Measurements from ENCODE around the gene CEACAM16.
A peak's percentile ranks its signal among the peaks of the same experiment; 100 is the strongest.

Gene CEACAM16

DNA sequence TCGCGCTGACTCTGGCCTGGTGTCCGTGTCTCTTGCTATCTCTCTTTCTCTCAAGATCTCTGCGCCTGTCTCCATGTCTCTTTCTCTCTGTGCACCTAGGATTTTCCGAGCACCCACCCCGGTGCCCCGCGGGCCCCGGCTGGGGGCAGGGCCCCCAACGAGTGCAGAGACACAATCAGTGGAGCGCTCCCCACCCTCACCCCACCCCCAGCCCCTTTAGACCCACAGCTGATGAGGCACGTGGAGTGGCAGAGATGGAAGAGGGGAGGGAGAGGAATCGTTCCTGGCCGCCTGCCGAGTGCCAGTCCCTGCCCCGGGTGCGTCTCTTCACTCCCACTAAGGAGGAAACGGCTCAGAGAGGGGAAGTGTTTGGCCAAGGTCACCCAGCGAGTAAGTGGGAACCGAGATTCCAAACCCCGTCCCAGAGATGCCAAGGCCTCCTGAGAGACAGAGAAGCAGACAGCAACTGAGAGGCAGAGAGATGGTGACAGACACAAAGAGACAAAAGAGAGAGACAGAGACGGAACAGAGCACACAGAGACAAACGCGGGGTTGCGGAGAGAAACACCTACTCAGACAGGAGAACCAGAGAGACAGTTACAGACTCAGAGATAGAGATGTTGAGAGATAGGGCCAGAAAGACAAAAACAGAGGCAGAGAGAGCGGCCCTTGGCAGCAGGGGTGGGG is 48.9 kb downstream of the CEACAM16 start:
- no peak for DNase-seq

DNA sequence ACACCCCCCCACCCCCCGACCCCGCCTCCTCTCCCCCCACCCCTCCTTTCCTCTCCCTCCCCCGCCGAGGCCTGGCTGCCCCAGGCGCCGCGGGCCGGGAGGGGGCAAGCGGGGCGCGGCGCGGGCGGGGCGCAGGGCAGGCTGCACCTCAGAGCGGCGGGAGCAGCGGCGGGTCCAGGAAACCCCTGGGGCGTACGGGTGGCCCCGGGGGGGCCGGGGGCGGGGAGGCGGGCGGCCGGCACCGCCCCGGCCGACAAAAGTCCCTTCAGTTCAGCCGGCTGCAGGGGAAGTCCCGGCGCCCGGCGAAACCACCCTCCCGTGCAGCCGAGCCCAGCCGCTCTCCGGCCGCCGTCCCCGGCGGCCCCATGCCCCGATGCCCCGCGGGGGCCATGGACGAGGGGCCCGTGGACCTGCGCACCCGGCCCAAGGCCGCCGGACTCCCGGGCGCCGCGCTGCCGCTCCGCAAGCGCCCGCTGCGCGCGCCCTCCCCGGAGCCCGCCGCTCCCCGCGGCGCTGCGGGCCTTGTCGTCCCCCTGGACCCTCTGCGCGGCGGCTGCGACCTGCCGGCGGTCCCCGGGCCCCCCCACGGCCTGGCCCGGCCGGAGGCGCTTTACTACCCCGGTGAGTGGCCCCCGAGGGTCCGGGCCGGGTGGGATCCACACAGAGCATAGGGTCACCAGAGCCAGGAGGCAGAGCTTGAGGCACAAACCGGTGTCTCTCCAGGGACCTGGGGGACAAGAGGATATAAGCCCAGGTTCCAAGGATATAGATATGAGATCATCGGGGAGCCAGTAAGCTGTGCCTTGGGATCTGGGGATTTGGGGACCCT is 49.7 kb downstream of the CEACAM16 start, which contains the start of gene BCL3:
Gene BCL3, plus strand, starts transcription at position 283 of the 829 bp plus-strand sequence. Its CDS starts 83 bp downstream, at position 366.
- DNase-seq = peak; percentile 80

DNA sequence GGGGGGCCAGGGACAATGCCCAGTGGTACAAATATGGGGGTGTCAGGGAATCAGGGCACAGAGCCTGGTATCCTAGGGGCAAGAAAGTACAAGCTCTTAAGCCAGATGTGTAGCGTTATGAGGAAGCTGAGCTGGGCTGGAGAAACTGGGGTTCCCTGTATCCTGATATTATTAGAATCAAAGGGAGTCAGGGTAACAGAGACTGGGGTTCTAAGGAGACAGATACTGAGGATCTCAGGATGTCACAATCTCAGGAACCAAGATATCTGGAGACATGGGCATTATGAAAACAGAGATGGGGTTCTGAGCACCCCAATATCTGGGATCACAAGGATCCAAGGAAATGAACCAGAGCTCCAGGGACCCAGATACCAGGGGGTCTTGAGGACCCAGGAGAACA is 50.3 kb downstream of the CEACAM16 start:
- no peak for DNase-seq

DNA sequence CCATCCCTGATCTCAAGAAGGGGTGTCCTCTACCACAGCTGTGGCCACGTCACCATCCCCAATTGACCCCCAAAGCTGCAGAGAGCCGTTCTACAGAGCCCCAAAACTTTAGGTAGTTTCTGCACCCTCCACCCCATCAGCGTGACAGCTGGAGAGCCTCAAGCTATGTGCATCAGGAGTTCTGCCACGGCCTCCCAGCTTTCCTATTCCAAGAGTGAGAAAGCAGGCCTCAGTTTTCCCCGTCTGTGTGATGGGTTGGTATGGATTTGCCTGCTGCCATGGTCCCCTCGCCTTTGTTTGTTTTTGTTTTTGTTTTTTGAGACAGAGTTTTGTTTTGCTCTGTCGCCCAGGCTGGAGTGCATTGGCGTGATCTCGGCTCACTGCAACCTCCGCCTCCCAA is 51.0 kb downstream of the CEACAM16 start:
- DNase-seq = no peak

DNA sequence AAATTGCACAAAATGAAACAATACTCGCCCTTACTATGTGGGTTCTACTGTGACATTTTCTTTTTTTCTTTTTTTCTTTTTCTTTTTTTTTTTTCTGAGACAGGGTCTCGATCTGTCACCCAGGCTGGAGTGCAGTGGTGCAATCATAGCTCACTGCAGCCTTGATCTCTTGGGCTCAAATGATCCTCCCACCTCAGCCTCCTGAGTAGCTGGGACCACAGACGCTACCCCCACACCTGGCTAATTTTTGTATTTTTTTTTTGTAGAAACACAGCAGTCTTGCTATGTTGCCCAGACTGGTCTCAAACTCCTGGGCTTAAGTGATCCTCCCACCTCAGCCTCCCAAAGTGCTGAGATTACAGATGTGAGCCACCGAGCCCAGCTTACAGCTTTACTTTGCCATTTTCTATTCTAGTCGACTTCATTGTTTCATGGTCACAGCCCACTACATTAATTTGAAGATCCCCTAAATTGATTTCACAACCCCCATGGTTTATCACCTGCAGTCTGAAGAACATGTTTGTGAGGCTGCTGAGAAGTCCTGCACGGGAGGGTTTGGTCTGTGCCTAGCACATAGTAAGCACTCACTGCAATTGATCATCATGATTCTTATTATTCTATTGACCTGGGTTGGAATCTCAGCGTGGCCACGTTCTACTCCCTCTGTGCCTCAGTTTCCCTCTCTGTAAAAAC is 53.3 kb downstream of the CEACAM16 start:
- no peak for DNase-seq

DNA sequence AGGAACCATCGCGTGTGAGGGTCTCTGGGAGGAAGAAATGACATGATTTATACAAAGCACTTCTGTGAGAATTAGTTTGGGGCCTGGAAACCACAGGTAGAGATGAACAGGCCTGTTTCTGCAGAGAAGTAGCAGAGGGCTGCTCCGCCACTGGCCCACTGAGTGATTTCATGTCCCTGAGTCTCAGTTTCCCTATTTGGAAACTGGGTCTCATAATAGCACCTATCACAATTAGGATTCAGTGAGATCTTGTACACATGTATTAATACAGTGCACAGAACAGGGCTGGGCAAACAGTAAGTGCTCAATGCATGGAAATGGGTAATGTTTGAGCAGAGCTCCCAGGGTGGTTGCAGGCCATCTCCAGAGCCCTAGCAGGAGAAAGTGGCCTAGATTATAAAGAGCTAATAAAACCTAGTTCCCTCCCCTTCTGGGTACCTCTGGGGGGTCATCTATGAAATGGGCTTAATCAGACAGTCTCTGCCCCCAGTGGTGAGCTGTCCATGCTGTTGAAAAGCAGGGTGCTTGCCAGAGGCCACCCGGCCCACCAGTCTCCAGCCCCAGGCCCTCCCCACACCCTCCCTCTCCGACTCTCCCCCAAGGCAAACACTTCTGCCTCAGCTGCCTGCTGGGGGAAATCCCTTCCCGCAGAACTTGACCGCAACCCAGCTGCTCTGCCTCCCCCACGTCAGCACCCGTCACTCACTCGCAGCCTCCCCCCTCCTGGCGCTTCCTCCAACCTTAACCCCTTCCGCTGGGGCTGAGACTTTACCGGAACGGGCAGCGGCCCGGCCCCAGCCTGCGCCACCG is 54.1 kb downstream of the CEACAM16 start:
- DNase-seq = peak; percentile 98

DNA sequence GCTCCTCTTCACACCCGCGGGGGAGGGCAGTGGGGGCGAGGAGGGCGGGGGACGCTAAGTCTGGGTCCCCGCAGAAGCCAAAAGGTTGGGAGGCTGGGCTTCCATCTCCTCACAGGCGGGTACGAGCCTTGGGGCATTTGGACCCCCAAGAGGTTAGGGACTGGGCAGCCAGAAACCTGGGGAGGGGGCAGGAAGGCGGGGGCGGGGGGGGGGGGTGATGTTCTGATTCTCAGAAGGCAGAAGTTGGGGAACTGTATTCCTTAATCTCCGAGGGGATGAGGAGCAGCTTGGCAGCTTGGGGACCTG is 54.6 kb downstream of the CEACAM16 start:
- no peak for DNase-seq

DNA sequence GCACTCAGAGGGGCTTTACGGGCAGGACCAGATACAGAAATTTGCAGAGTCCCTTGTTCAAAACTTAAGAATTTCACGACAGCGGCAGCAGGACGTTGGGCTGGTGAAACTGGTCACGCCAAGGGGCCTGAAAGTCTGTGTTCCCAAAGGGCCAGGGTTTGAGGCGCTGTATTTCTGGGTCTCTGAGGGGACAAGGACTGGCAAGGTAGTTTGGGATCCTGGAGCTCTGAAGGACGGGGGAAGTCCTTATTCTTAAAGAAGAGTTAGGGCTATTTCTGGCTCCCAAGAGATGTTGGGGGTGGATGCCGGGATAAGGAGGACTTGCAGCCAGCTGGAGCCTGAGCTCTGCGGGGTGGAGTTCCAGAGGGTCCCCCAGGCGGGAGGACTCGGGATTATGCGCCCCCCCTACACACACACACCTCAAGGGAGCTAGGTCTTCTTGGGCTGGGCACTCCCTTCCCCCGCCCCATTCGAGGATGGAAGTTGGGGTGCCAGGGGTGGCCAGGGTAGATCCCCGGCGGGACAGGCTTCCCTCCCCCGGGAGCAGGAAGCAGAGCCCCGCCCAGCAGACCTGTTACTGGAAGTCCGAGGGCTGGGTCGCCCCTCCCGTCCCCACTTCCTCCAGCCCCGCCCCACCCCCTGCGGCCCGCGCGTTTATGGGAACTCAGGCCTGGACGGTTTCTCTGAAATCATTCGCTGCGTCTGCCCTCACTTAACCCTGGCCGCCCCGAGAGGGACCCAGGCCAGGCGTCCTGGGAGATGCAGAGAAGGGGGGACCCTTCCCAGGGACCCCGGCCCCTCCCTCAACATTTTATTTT is 55.2 kb downstream of the CEACAM16 start:
- peak; percentile 92 for DNase-seq

DNA sequence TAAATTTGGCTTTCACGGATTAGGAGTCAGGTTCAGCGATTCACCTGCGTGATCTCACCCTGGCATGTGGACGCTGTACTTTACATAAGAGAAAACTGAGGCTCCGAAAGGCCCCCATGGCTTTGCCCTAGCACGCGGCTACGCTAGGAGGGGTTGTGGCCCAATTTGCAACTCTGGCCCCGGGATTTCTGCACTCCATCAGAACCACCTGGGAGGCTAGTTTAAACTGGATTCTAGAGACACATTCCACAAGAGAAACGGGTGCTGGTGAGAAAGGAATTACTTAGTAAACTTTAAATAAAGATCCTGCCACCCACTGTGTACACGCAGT is 55.8 kb downstream of the CEACAM16 start:
- DNase-seq = no peak

DNA sequence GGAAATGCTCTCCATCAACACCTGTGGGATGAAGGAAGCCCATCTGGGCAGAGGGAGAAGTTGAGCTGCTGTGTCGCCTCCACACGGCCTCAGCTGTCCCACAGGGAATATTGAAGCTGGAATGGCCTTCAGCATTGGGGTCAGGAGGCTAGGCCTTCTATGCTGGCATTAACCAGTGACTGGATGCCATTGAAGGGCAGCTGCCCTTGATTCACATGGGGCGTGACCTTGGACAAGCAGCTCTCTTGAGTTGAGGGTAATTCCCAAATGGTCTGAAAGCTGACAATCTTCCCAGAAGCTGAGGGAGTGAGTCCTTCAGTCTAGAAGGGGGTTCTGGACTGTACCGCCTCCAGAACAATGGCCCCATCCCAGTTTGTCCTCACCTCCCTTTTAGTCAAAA is 56.3 kb downstream of the CEACAM16 start:
- no peak for DNase-seq

DNA sequence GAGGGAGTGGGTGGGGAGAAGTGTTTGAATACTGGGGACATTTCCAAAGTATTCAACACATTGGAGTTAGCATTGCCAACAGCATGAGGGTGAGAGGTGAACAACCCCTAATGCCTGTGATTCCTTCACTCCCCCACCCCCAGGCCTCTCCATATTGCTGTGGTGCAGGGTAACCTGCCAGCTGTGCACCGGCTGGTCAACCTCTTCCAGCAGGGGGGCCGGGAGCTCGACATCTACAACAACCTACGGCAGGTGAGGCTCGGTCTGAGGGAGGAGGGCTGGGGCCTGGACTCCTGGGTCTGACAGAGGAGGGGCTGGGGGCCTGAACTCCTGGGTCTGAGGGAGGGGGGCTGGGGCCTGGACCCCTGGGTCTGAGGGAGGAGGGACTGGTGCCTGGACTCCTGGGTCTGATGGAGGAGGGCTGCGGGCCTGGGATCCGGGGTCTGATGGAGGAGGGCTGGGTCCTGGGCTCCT is 57.2 kb downstream of the CEACAM16 start:
- no peak for DNase-seq

DNA sequence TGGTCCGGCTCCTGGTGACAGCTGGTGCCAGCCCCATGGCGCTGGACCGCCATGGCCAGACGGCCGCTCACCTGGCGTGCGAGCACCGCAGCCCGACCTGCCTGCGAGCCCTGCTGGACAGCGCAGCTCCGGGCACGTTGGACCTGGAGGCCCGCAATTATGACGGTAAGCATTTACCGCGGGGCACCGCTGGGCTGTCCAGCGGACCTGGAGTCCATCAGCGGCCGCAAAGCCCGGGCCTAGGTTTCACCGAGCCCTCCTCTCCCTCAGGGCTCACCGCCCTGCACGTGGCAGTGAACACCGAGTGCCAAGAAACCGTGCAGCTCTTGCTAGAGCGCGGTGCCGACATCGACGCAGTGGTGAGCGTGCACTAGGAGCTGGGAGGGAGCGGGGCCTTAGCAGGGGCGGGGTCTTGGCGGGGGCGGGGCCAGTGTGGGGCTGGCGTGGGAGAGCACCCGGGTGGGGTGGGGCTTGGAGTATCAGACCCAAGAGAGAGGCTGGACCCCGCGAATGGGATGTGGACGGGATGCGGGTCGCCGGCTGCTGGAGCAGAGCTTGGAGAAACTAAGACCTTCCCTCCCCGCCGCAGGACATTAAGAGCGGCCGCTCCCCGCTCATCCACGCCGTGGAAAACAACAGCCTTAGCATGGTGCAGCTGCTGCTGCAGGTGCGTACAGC is 58.2 kb downstream of the CEACAM16 start:
- DNase-seq = no peak

DNA sequence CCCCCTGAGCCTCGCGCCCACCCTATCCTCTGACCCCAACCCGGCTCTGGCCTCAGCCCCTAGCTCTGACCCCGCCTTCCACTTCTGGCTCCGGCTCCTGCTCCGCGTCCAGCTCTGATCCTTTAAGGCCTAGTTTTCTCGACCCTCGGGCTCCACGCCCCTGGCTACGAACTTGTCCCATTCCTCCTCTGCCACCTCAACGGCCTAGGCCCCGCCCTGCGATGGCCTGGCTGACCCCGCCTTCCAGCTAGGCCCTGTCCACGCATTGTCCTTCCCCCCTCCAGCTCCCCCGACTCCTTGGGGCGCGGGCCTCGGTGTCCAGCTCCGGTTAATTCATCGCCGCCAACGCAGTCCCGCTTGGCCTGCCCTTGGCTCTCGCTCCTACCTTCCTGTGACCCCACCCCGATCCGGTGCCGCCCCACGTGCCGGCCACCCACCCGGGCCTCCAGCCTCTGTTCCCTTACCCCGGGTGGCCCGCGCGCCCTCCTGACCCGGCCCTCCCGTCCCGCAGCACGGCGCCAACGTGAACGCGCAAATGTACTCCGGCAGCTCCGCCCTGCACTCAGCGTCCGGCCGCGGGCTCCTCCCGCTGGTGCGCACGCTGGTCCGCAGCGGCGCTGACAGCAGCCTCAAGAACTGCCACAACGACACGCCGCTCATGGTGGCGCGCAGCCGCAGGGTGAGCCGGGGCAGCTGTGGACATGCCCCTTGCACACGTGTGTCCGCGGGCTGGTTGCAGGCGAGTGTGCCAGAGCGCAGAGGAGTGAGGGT is 59.0 kb downstream of the CEACAM16 start:
- no peak for DNase-seq

DNA sequence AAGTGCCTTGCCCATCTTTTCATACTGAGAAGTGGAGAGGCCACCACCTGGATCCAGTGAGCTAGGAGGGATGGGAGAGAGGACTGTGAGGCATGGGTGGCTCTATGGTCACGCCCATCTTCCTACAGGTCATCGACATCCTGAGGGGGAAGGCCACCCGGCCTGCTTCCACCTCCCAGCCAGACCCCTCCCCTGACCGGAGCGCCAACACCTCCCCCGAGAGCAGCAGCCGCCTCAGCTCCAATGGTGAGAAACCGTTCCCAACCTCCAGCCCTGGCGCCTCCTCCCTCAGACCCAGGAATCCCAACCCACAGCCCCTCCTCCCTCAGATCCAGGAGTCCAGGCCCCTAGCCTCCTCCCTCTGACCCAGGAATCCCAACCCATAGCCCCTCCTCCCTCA is 59.6 kb downstream of the CEACAM16 start:
- no peak for DNase-seq

DNA sequence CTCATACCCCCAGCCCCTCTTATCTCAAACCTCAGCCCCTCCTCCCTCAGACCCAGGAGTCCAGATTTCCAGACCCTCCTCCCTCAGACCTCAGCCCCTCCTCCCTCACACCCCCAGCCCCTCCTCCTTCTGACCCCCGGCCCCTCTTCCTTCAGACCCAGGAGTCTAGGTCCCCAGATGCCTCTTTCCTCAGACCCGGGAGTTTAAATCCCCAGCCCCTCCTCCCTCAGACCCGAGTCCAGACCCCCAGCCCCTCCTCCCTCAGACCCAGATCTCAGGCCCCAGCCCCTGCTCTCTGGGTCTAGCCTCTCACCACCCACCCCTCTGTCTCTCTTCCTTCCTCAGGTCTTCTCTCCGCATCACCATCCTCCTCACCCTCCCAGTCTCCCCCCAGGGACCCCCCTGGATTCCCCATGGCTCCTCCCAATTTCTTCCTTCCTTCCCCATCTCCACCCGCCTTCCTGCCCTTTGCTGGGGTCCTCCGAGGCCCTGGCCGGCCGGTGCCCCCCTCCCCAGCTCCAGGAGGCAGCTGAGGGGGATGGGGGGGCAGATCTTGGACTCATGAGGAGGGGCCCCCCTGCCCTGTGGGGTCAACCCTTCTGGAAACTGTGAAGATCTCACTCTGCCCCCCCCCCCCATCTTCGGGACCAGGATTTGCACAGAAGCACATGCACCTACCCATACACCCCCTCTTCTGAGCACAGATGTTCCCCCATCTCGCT is 60.3 kb downstream of the CEACAM16 start:
- no peak for DNase-seq
